Ascending aorta (tissue), 2 donors: Measurements from ENCODE around the gene FAM168A. TPM values are rescaled to one million over a fixed set of nuclear protein-coding genes. Genes with fewer than 3 reads are reported as not detected.

Source experiments
- DNase-seq, 2 donors: peaks; one replicate each; pipeline ENCODE4 v3.0.0-alpha.2; 2019; ENCODE audit warnings: low spot score in 2 of 2
- H3K27ac ChIP-seq, 2 donors: fragments of 200-600 bp; sonication (generic); one replicate each; pipeline ENCODE4 v1.5.1; 2016 to 2017; ENCODE audit warnings: mild to moderate bottlenecking in 1 of 2
- H3K27me3 ChIP-seq: fragments of 200-600 bp; sonication (generic); one replicate; pipeline ENCODE4 v1.5.1; 2017
- H3K36me3 ChIP-seq, 2 donors: fragments of 200-600 bp; sonication (generic); one replicate each; pipeline ENCODE4 v1.5.1; 2016
- H3K4me1 ChIP-seq, 2 donors: fragments of 200-600 bp; sonication (generic); one replicate each; pipeline ENCODE4 v1.5.1; 2016 to 2017; ENCODE audit warnings: mild to moderate bottlenecking in 1 of 2
- H3K4me3 ChIP-seq, 2 donors: fragments of 200-600 bp; sonication (generic); one replicate each; pipeline ENCODE4 v1.5.1; 2016 to 2017; ENCODE audit warnings: mild to moderate bottlenecking in 1 of 2
- H3K9me3 ChIP-seq, 2 donors: fragments of 200-600 bp; sonication (generic); one replicate each; pipeline ENCODE4 v1.5.1; 2016
- intact Hi-C: fragments of 100-400 bp; cut with DNase I; formaldehyde crosslinking; loops from one replicate; pipeline ENCODE4 v1.15.1; 2023
- total RNA-seq: library from RNA; depleted of rRNA; stranded (reverse); fragments of >200 nt; gene quantifications from one replicate; pipeline ENCODE4 v1.1.0, GENCODE V29; 2016
- TF ChIP-seq, protein P1 (sequence below), 3 experiments: fragments of 200-600 bp in 2 of 3; fragments of 450-650 bp in 1 of 3; sonication (generic) in 2 of 3; IDR thresholded peaks; one replicate each; pipeline ENCODE4 v1.5.1; 2016 to 2019; ENCODE audit warnings: antibody characterized with exemption in 3 of 3, mild to moderate bottlenecking in 1 of 3, moderate library complexity in 1 of 3

Gene FAM168A
- total RNA-seq, 1 donor from 2014 or later: 44.1 TPM

DNA sequence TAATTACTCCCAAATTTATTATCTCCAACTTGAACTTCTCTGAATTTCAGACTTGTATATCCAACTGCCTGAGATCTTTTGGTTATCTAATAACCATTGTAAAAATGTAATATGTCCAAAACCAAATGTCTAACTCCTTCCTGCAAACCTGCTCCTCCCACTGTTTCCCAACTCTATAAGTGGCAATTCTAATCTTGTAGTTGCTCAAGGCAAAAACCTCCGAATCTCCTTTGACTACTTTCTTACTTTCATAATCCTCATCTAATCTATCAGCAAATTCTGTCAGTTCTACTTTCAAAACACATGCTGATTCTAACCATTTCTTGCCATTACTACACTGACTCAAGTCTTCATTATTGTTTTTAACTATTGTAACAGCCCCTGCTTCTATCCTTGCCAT is 55.7 kb downstream of the FAM168A start:
- H3K4me1 ChIP-seq: no peaks in the 10 kb centered on the region
- TF ChIP-seq, protein P1, sequence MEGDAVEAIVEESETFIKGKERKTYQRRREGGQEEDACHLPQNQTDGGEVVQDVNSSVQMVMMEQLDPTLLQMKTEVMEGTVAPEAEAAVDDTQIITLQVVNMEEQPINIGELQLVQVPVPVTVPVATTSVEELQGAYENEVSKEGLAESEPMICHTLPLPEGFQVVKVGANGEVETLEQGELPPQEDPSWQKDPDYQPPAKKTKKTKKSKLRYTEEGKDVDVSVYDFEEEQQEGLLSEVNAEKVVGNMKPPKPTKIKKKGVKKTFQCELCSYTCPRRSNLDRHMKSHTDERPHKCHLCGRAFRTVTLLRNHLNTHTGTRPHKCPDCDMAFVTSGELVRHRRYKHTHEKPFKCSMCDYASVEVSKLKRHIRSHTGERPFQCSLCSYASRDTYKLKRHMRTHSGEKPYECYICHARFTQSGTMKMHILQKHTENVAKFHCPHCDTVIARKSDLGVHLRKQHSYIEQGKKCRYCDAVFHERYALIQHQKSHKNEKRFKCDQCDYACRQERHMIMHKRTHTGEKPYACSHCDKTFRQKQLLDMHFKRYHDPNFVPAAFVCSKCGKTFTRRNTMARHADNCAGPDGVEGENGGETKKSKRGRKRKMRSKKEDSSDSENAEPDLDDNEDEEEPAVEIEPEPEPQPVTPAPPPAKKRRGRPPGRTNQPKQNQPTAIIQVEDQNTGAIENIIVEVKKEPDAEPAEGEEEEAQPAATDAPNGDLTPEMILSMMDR (IDR thresholded peaks at IDR 0.05): no peak
- no peaks in the 10 kb centered on the region for H3K27me3 ChIP-seq
- H3K36me3 ChIP-seq: no peaks in the 10 kb centered on the region
- H3K27ac ChIP-seq: no peak overlapping the region
- DNase-seq: no peak
- H3K4me3 ChIP-seq: no peak overlapping the region
- H3K9me3 ChIP-seq: no peaks in the 10 kb centered on the region
- intact Hi-C loops: no loop called here

DNA sequence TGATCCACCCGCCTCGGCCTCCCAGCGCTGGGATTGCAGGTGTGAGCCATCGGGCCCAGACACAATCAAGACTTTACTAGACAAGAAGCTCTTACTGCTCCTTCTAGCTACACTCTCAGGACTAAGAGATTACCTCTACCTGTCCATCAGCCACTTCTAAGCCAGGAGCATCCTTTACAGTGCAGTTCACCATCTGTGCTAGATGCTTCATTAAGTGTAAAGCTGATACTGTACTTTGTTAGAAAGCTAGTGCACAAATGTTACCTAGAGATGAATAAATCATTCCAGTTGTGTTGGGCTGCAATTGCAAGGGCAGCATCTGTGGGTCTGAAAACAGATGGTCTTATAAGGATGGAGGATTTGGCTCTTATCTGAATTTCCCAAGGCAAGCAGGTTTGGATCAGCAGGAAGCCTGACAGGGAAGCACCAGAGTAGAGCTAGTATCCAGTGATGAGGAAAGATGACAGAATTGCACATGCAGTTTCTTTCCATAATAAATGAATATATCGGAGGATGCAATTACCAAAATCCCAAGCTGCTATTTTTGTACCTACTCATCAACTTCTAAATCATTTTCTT is 58.3 kb downstream of the FAM168A start:
- Histone ChIP-seq H3K9me3 (no peaks in the 10 kb centered on the region), H3K27ac (no peak overlapping the region), H3K4me3 (no peak overlapping the region), H3K27me3 (no peaks in the 10 kb centered on the region), H3K36me3 (no peaks in the 10 kb centered on the region), H3K4me1 (no peaks in the 10 kb centered on the region)
- intact Hi-C loops: no loop called here
- DNase-seq: no peak
- TF ChIP-seq, protein P1 (IDR thresholded peaks at IDR 0.05): no peak

GRCh38 chr11:73538381-73538872 is 59.5 kb downstream of the FAM168A start:
- TF ChIP-seq, protein P1 (IDR thresholded peaks at IDR 0.05): no peak
- Histone ChIP-seq H3K9me3 (no peaks in the 10 kb centered on the region), H3K36me3 (no peaks in the 10 kb centered on the region), H3K27ac (no peak overlapping the region), H3K4me1 (no peaks in the 10 kb centered on the region), H3K4me3 (no peak overlapping the region), H3K27me3 (no peaks in the 10 kb centered on the region)
- DNase-seq: no peak
- intact Hi-C loops: no loop called here

DNA sequence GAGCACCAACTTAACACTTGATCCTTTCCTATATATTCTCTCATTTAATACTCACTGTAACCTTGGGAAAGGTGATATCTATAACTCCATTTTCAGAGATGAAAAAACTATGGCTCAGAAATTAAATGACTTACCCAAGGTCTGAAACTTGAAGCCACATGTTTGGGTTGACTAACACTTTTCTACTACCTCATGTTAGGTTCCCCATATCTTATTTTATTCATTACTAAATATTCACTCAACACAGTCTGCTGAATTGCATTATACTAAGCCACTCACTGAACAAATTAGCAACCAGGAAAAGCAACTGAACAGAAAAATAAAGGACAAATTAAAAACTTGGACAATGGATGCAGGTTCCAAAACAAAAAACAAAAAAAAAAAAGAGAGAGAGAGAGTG is 59.9 kb downstream of the FAM168A start:
- Histone ChIP-seq H3K4me3 (no peak overlapping the region), H3K4me1 (no peaks in the 10 kb centered on the region), H3K9me3 (no peaks in the 10 kb centered on the region), H3K27me3 (no peaks in the 10 kb centered on the region), H3K36me3 (no peaks in the 10 kb centered on the region), H3K27ac (no peak overlapping the region)
- DNase-seq: no peak
- intact Hi-C loops: no loop called here
- TF ChIP-seq, protein P1 (IDR thresholded peaks at IDR 0.05): no peak

DNA sequence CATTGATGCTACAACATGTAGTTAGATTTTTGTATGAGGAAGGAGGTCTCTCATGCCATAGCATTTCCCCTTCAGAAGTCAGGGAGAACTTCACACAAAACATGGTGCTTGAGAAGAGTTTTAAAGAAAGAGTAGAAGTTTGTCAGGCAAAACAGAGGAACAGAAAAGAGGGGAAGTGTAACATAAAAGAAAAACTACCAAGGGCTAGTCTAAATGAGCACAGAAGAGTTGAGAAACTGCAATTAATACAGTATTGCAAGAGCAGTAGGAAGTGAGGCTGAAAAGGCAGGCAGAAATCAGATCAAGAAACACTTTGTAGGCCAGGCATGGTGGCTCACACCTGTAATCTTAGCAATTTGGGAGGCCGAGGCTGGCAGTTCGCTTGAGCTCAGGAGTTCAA is 61.0 kb downstream of the FAM168A start:
- DNase-seq: no peak
- TF ChIP-seq, protein P1 (IDR thresholded peaks at IDR 0.05): no peak
- Histone ChIP-seq H3K36me3 (no peaks in the 10 kb centered on the region), H3K4me1 (no peaks in the 10 kb centered on the region), H3K9me3 (no peaks in the 10 kb centered on the region), H3K4me3 (no peak overlapping the region), H3K27me3 (no peaks in the 10 kb centered on the region), H3K27ac (no peak overlapping the region)
- intact Hi-C loops: no loop called here

GRCh38 chr11:73532310-73532709 is 65.6 kb downstream of the FAM168A start:
- intact Hi-C loops: no loop called here
- Histone ChIP-seq H3K4me1 (peaks cover 0 to 3% of the 10 kb centered on the region in 2 donors), H3K27ac (no peak overlapping the region)

More at GRCh38 chr11:73532310-73532709, 65.6 kb downstream of the FAM168A start:
- Histone ChIP-seq H3K9me3 (no peaks in the 10 kb centered on the region), H3K36me3 (no peaks in the 10 kb centered on the region), H3K4me3 (no peak overlapping the region), H3K27me3 (no peaks in the 10 kb centered on the region)
- no peak for DNase-seq
- TF ChIP-seq, protein P1 (IDR thresholded peaks at IDR 0.05): no peak
